Activated CD4-positive, alpha-beta T cell treated with anti-CD3 and anti-CD28 coated beads for 36 hours (primary cell): ENCODE measurements around the gene TOP3A. TPM values are rescaled to one million over a fixed set of nuclear protein-coding genes. Genes with fewer than 3 reads are reported as not detected.

Experiments used
- ATAC-seq: fragments of 200-7000 bp; cut with Tn5 transposase; one replicate; pipeline ENCODE4 v1.10.0; 2021; ENCODE audit warnings: mild to moderate bottlenecking, moderate library complexity
- CTCF ChIA-PET: fragments of 350-600 bp; sonication (Branson Sonifier 250); formaldehyde crosslinking; loops from one replicate; lab custom pipeline; 2021; ENCODE audit warnings: antibody characterized with exemption; lab: Charles Lee
- POLR2A ChIA-PET: fragments of 350-600 bp; sonication (Branson Sonifier 250); formaldehyde crosslinking; loops from one replicate; lab custom pipeline; 2021; ENCODE audit warnings: antibody characterized with exemption, inconsistent platforms; lab: Charles Lee
- DNase-seq: peaks from one replicate; pipeline ENCODE4 v3.0.0-alpha.2; 2020
- H3K27ac Mint-ChIP-seq: one replicate; pipeline ENCODE4 v1.8.0; 2021; ENCODE audit warnings: mixed read lengths
- H3K27me3 Mint-ChIP-seq: one replicate; pipeline ENCODE4 v1.8.0; 2021; ENCODE audit warnings: mixed read lengths
- H3K36me3 Mint-ChIP-seq: one replicate; pipeline ENCODE4 v1.8.0; 2021; ENCODE audit warnings: low read depth, mixed read lengths
- H3K4me1 Mint-ChIP-seq: one replicate; pipeline ENCODE4 v1.8.0; 2021; ENCODE audit warnings: mixed read lengths
- H3K4me3 Mint-ChIP-seq: one replicate; pipeline ENCODE4 v1.8.0; 2021; ENCODE audit warnings: mild to moderate bottlenecking, moderate library complexity, mixed read lengths
- H3K9me3 Mint-ChIP-seq: one replicate; pipeline ENCODE4 v1.8.0; 2021; ENCODE audit warnings: low read depth, mixed read lengths
- intact Hi-C, 2 experiments: fragments of 100-400 bp; cut with DNase I in 1 of 2; cut with micrococcal nuclease in 1 of 2; formaldehyde crosslinking; loops; one replicate each; pipeline versions ENCODE4 v1.14.2 to v1.15.1; 2022 to 2024; cut with DNase I, micrococcal nuclease
- total RNA-seq, 2 experiments: library from RNA; stranded (reverse); gene quantifications; one replicate each; pipeline ENCODE4 v1.2.3, GENCODE V29; 2021

TOP3A gene
- total RNA-seq, 2 experiments from 2014 or later = 44.1 to 57.9 TPM

GRCh38 chr17:18322522-18322921, 7.7 kb upstream of the TOP3A start:
- Mint-ChIP-seq H3K36me3 (peaks cover 13% of the 10 kb centered on the region), H3K9me3 (no peaks in the 10 kb centered on the region), H3K27me3 (no peaks in the 10 kb centered on the region), H3K4me1 (peaks cover 43% of the 10 kb centered on the region), H3K4me3 (no peak overlapping the region), H3K27ac (no peak overlapping the region)
- POLR2A ChIA-PET = no interaction called here
- DNase-seq (no peak), ATAC-seq (no peak)
- CTCF ChIA-PET = no interaction called here
- intact Hi-C loops = loop anchor here in 1 of 2 experiments (5.0 kb wide), 1 partner anchor 40 kb away; the partner anchor contains the start of gene SHMT1

GRCh38 chr17:18321309-18321708, 6.5 kb upstream of the TOP3A start:
- CTCF ChIA-PET = interaction anchor here (1.1 to 1.4 kb wide), 2 partner anchors 9 to 15 kb away, joined by 3 to 7 read pairs; no protein-coding TSS in a partner anchor

GRCh38 chr17:18320301-18320700, 5.5 kb upstream of the TOP3A start:
- H3K4me1 Mint-ChIP-seq = peaks cover 54% of the 10 kb centered on the region
- POLR2A ChIA-PET = interaction anchor here (0.6 kb wide), 1 partner anchor 41 kb away, joined by 5 read pairs; no protein-coding TSS in a partner anchor

More at GRCh38 chr17:18321309-18321708, 6.5 kb upstream of the TOP3A start:
- ATAC-seq (no peak), DNase-seq (no peak)
- Mint-ChIP-seq H3K4me3 (no peak overlapping the region), H3K4me1 (peaks cover 54% of the 10 kb centered on the region), H3K27me3 (no peaks in the 10 kb centered on the region), H3K36me3 (peaks cover 20% of the 10 kb centered on the region), H3K27ac (no peak overlapping the region), H3K9me3 (no peaks in the 10 kb centered on the region)
- intact Hi-C loops = loop anchor here in 1 of 2 experiments (5.0 kb wide), 1 partner anchor 41 kb away; the partner anchor contains the start of gene SHMT1
- POLR2A ChIA-PET = no interaction called here

GRCh38 chr17:18319604-18320256, 4.9 kb upstream of the TOP3A start:
- Mint-ChIP-seq H3K27ac (no peak overlapping the region), H3K4me3 (no peak overlapping the region), H3K9me3 (no peaks in the 10 kb centered on the region), H3K27me3 (no peaks in the 10 kb centered on the region), H3K36me3 (peaks cover 15% of the 10 kb centered on the region), H3K4me1 (peaks cover 52% of the 10 kb centered on the region)
- ChIA-PET CTCF (interaction anchor here (1.4 kb wide), 1 partner anchor 7 kb away, joined by 7 read pairs; no protein-coding TSS in a partner anchor), POLR2A (no interaction called here)
- intact Hi-C loops = loop anchor here (2.0 to 5.0 kb wide), 2 partner anchors 43 to 63 kb away; partner anchors contain the start of gene SHMT1 (in 1 of the 2)
- ATAC-seq (no peak), DNase-seq (peak; percentile 33)

More at GRCh38 chr17:18320301-18320700, 5.5 kb upstream of the TOP3A start:
- H3K9me3 Mint-ChIP-seq = no peaks in the 10 kb centered on the region
- CTCF ChIA-PET = interaction anchor here (0.8 to 1.4 kb wide), 3 partner anchors 8 to 55 kb away, joined by 3 to 7 read pairs (median 3); no protein-coding TSS in a partner anchor
- DNase-seq = no peak
- H3K27me3 Mint-ChIP-seq = no peaks in the 10 kb centered on the region
- no peak overlapping the region for H3K4me3 Mint-ChIP-seq
- peaks cover 19% of the 10 kb centered on the region for H3K36me3 Mint-ChIP-seq
- intact Hi-C loops = loop anchor here in 1 of 2 experiments (5.0 kb wide), 1 partner anchor 42 kb away; the partner anchor contains the start of gene SHMT1
- no peak for ATAC-seq
- H3K27ac Mint-ChIP-seq = no peak overlapping the region

GRCh38 chr17:18318771-18319450, 4.1 kb upstream of the TOP3A start:
- H3K4me3 Mint-ChIP-seq = no peak overlapping the region
- no peaks in the 10 kb centered on the region for H3K27me3 Mint-ChIP-seq
- no peak for ATAC-seq
- no peak overlapping the region for H3K27ac Mint-ChIP-seq
- ChIA-PET CTCF (interaction anchor here (0.9 kb wide), 1 partner anchor 11 kb away, joined by 3 read pairs; no protein-coding TSS in a partner anchor), POLR2A (no interaction called here)
- intact Hi-C loops = loop anchor here in 1 of 2 experiments (2.0 kb wide), 1 partner anchor 64 kb away; no protein-coding TSS in a partner anchor
- H3K4me1 Mint-ChIP-seq = peaks cover 52% of the 10 kb centered on the region
- H3K36me3 Mint-ChIP-seq = peaks cover 15% of the 10 kb centered on the region
- no peaks in the 10 kb centered on the region for H3K9me3 Mint-ChIP-seq
- DNase-seq = no peak

- peak overlapping the region; percentile 28 for H3K4me3 Mint-ChIP-seq
- POLR2A ChIA-PET = no interaction called here
- no peak for ATAC-seq
- peaks cover 21% of the 10 kb centered on the region for H3K36me3 Mint-ChIP-seq
- no peak for DNase-seq
- H3K27ac Mint-ChIP-seq = peak overlapping the region; percentile 33
- intact Hi-C loops = loop anchor here in 1 of 2 experiments (2.0 kb wide), 1 partner anchor 65 kb away; no protein-coding TSS in a partner anchor
- CTCF ChIA-PET = interaction anchor here (0.8 to 0.9 kb wide), 3 partner anchors 12 to 450 kb away, joined by 3 read pairs; partner anchors contain the start of gene FLII
- no peaks in the 10 kb centered on the region for H3K27me3 Mint-ChIP-seq
- H3K4me1 Mint-ChIP-seq = peaks cover 59% of the 10 kb centered on the region
- no peaks in the 10 kb centered on the region for H3K9me3 Mint-ChIP-seq
Observed at GRCh38 chr17:18318117-18318516, 3.3 kb upstream of the TOP3A start.

GRCh38 chr17:18315961-18316360, 1.2 kb upstream of the TOP3A start:
- Mint-ChIP-seq H3K27ac (peak overlapping the region; percentile 100), H3K9me3 (no peaks in the 10 kb centered on the region), H3K4me3 (peak overlapping the region; percentile 85), H3K36me3 (peaks cover 30% of the 10 kb centered on the region), H3K27me3 (no peaks in the 10 kb centered on the region), H3K4me1 (peaks cover 73% of the 10 kb centered on the region)
- CTCF ChIA-PET = no interaction called here
- DNase-seq (no peak), ATAC-seq (no peak)
- intact Hi-C loops = loop anchor here (1.0 to 2.0 kb wide), 10 partner anchors 47 to 688 kb away; partner anchors contain the start of genes ALKBH5 (in 2 of the 2), LLGL1 (in 2 of the 2), MIEF2 (in 2 of the 2) and ATPAF2 (in 1 of the 2)
- POLR2A ChIA-PET = no interaction called here

GRCh38 chr17:18315562-18315922, 748 bp upstream of the TOP3A start:
- H3K4me1 Mint-ChIP-seq = peaks cover 72% of the 10 kb centered on the region
- peak; percentile 45 for DNase-seq
- peak overlapping the region; percentile 100 for H3K27ac Mint-ChIP-seq
- CTCF ChIA-PET = no interaction called here
- intact Hi-C loops = loop anchor here (1.0 to 2.0 kb wide), 10 partner anchors 48 to 689 kb away; partner anchors contain the start of genes ALKBH5 (in 2 of the 2), LLGL1 (in 2 of the 2), MIEF2 (in 2 of the 2) and ATPAF2 (in 1 of the 2)
- ATAC-seq = no peak
- peak overlapping the region; percentile 85 for H3K4me3 Mint-ChIP-seq
- peaks cover 33% of the 10 kb centered on the region for H3K36me3 Mint-ChIP-seq
- H3K9me3 Mint-ChIP-seq = no peaks in the 10 kb centered on the region
- H3K27me3 Mint-ChIP-seq = no peaks in the 10 kb centered on the region
- POLR2A ChIA-PET = no interaction called here

- H3K36me3 Mint-ChIP-seq = peaks cover 35% of the 10 kb centered on the region
- no peaks in the 10 kb centered on the region for H3K27me3 Mint-ChIP-seq
- ATAC-seq = no peak
- ChIA-PET POLR2A (interaction anchor here (0.5 to 1.0 kb wide), 3 partner anchors 52 to 630 kb away, joined by 4 to 9 read pairs (median 5); no protein-coding TSS in a partner anchor), CTCF (interaction anchor here (0.5 to 1.1 kb wide), 3 partner anchors 14 to 53 kb away, joined by 3 read pairs; no protein-coding TSS in a partner anchor)
- H3K4me1 Mint-ChIP-seq = peaks cover 64% of the 10 kb centered on the region
- peak overlapping the region; percentile 100 for H3K27ac Mint-ChIP-seq
- DNase-seq = peak; percentile 22
- peak overlapping the region; percentile 85 for H3K4me3 Mint-ChIP-seq
- intact Hi-C loops = loop anchor here (2.0 kb wide), 2 partner anchors 53 to 561 kb away; partner anchors contain the start of gene MIEF2 (in 1 of the 2)
- H3K9me3 Mint-ChIP-seq = no peaks in the 10 kb centered on the region
Observed at GRCh38 chr17:18314059-18314730, 599 bp downstream of the TOP3A start.

GRCh38 chr17:18309202-18309601, 5.6 kb downstream of the TOP3A start:
- Mint-ChIP-seq H3K4me1 (peaks cover 29% of the 10 kb centered on the region), H3K4me3 (no peak overlapping the region), H3K36me3 (peaks cover 48% of the 10 kb centered on the region), H3K27me3 (no peaks in the 10 kb centered on the region), H3K27ac (no peak overlapping the region), H3K9me3 (no peaks in the 10 kb centered on the region)
- no peak for ATAC-seq
- intact Hi-C loops = no loop called here
- no peak for DNase-seq
- POLR2A ChIA-PET = no interaction called here
- CTCF ChIA-PET = no interaction called here
